Spleen (tissue), 7 donors: ENCODE data around the gene VWCE.

Experiments
- CTCF ChIP-seq, 11 experiments: fragments of 200-600 bp in 7 of 11; fragments of 450-650 bp in 4 of 11; sonication (generic) in 4 of 11; IDR thresholded peaks in 8 of 11; conservative IDR thresholded peaks in 3 of 11; 1 replicate in 7 of 11; 2 replicates in 4 of 11; pipeline versions ENCODE4 v1.4.0 to v1.8.0; 2016 to 2021; ENCODE audit warnings: antibody characterized with exemption in 11 of 11, inconsistent platforms in 4 of 11, mild to moderate bottlenecking in 1 of 11
- POLR2A ChIP-seq, 3 donors: fragments of 450-650 bp; IDR thresholded peaks; one replicate each; pipeline ENCODE4 v1.5.1; 2017; ENCODE audit warnings: antibody characterized with exemption in 3 of 3, mild to moderate bottlenecking in 1 of 3
- donor health status: DM: no; HTN: no; CAD: no; lungs with moderate emphysema.
- donor health status: DM: no; HTN: no; CAD: no.
- donor health status: DM: no; HTN: no; CAD: no.

DNA sequence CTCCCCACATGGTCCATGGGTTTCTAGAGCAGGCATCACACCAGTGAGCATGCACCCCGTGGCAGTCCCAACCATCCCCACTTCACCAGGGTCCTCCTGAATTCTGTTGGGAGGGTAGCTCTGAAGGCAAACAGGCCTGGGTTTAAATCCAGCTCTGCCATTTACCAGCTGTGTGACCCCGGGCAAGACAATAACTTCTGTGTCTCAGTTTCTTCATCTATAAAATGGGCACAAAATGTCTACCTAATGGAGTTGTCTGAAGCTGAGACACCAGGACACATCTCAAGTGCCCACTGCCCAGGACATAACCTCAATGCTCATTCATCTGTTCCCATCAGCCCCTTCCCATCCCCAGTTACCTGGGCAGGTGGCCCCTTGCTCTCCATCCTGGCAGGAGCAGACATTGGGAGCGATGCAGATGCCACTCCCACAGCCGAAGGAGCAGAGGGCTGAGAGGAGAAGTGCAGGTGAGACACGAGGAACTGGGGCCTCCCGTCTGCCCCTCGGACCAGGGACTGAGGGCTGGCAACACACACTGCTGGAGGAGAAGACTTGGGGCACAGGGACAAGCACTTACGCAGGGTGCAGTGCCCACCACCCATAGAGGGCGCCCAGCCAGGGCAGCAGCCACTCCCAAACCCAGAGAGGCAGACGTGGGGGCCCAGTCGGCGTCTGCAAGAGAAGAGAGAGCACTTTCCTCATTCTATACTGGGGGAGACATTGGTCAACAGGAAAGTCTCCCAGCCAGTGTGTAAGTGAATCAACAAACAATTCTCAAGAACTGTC lies 4.0 kb downstream of the VWCE start:
- TF ChIP-seq CTCF (IDR thresholded peaks at IDR 0.05 in 8 of 11, conservative IDR thresholded peaks at IDR 0.05 in 3 of 11) (no peak), POLR2A (IDR thresholded peaks at IDR 0.05) (no peak)
